Upper lobe of right lung (tissue), 1 donor: ENCODE results near the gene ARL3. TPM values are rescaled to one million over a fixed set of nuclear protein-coding genes. Genes with fewer than 3 reads are reported as not detected.

Experiments used
- ATAC-seq: fragments of 200-7000 bp; cut with Tn5 transposase; one replicate; pipeline ENCODE4 v1.9.1; 2020; ENCODE audit warnings: mild to moderate bottlenecking, moderate library complexity
- DNase-seq: peaks from one replicate; pipeline ENCODE4 v3.0.0-alpha.2; 2020
- H3K27ac ChIP-seq: fragments of 200-600 bp; one replicate; pipeline ENCODE4 v1.8.0; 2022
- H3K27me3 ChIP-seq: fragments of 200-600 bp; one replicate; pipeline ENCODE4 v1.8.0; 2022; ENCODE audit warnings: mild to moderate bottlenecking
- H3K36me3 ChIP-seq: fragments of 200-600 bp; one replicate; pipeline ENCODE4 v1.8.0; 2022
- H3K4me1 ChIP-seq: fragments of 200-600 bp; one replicate; pipeline ENCODE4 v1.8.0; 2022
- H3K4me3 ChIP-seq: fragments of 200-600 bp; one replicate; pipeline ENCODE4 v1.8.0; 2022; ENCODE audit warnings: mild to moderate bottlenecking
- H3K9me3 ChIP-seq: fragments of 200-600 bp; one replicate; pipeline ENCODE4 v1.8.0; 2022
- CTCF ChIP-seq: fragments of 200-600 bp; IDR thresholded peaks from one replicate; pipeline ENCODE4 v1.8.0; 2022; ENCODE audit warnings: antibody characterized with exemption
- intact Hi-C: fragments of 100-400 bp; cut with DNase I; formaldehyde crosslinking; loops from one replicate; pipeline ENCODE4 v1.11.0; 2022
- total RNA-seq: library from RNA; stranded (reverse); fragmentation: NEBNext Ultra II Directional; extraction: Animal tissue kit (Norgen Biotek cat#: 25700); gene quantifications from one replicate; pipeline ENCODE4 v1.2.1, GENCODE V29; 2021
- donor health status: DM: no; HTN: yes; CAD: no; lungs with severe emphysema.

Gene ARL3
- total RNA-seq, 1 donor from 2014 or later = 7.5 TPM

DNA sequence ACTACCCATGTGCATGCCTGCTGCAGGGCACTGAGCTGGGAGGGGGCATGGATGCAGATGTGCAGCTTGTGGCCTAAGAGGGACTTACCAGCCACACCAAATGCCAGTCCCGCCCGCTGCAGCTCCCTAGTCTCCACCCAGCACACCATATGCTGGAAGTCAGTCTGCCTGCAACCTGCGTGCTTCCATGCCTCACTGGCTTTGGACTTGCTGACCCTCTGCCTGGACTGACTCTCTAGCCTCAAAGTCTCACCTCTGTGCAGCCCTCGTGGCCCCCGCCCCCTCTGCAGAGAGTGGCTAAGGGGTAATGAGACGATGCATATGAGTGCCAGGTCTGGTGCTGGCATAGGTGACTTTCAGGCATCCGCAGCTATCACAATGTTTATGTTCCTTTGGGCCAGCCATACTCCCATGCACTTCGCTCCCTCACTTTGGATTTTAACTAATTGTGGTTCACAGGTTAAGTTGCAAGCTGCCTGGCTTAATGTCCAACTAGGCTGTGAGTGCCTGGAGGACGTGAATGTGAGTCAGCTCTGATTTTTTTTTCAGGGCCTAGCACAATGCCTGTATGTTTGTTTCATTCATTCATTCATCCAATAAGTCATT lies 48.2 kb downstream of the ARL3 start:
- ATAC-seq (no peak), DNase-seq (no peak)
- intact Hi-C loops = no loop called here
- Histone ChIP-seq H3K4me3 (no peak overlapping the region), H3K27ac (no peak overlapping the region), H3K27me3 (no peaks in the 10 kb centered on the region), H3K36me3 (no peaks in the 10 kb centered on the region), H3K9me3 (no peaks in the 10 kb centered on the region), H3K4me1 (peaks cover 24% of the 10 kb centered on the region)
- TF ChIP-seq CTCF = no peak

DNA sequence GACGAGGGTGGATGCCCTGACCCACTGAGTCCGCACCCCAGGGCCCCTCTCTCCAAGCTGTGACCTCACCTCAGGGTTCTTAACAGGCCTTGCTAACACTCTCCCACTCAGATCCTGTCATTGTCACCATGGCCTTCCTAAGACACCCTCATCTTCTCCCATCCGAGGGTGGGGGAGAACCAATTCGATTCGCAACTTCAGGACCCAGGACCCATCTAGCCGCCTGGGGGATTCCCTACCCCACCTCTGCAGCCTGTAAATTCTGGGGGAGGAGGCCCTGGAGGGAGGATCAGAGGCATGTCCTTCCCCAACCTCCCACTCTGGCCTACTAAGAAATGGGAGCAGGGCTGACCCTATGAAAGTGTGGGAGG lies 52.6 kb downstream of the ARL3 start:
- DNase-seq (no peak), ATAC-seq (no peak)
- peak overlapping the region; percentile 63 for H3K27ac ChIP-seq
- H3K27me3 ChIP-seq = no peaks in the 10 kb centered on the region
- TF ChIP-seq CTCF = no peak
- H3K4me3 ChIP-seq = no peak overlapping the region
- H3K9me3 ChIP-seq = no peaks in the 10 kb centered on the region
- H3K36me3 ChIP-seq = peaks cover 16% of the 10 kb centered on the region
- intact Hi-C loops = no loop called here
- peaks cover 49% of the 10 kb centered on the region for H3K4me1 ChIP-seq

GRCh38 chr10:102660888-102661657 lies 53.1 kb downstream of the ARL3 start:
- DNase-seq (peak; percentile 87), ATAC-seq (peak; percentile 61)
- TF ChIP-seq CTCF = no peak
- Histone ChIP-seq H3K4me1 (peaks cover 54% of the 10 kb centered on the region), H3K36me3 (peaks cover 22% of the 10 kb centered on the region), H3K27me3 (no peaks in the 10 kb centered on the region), H3K27ac (peak overlapping the region; percentile 63), H3K4me3 (no peak overlapping the region), H3K9me3 (no peaks in the 10 kb centered on the region)
- intact Hi-C loops = no loop called here

GRCh38 chr10:102658802-102659201 lies 55.4 kb downstream of the ARL3 start:
- no peak for TF ChIP-seq CTCF
- no peaks in the 10 kb centered on the region for H3K27me3 ChIP-seq
- H3K36me3 ChIP-seq = peaks cover 45% of the 10 kb centered on the region
- peaks cover 68% of the 10 kb centered on the region for H3K4me1 ChIP-seq
- ATAC-seq (no peak), DNase-seq (no peak)
- peak overlapping the region; percentile 85 for H3K27ac ChIP-seq
- no peak overlapping the region for H3K4me3 ChIP-seq
- H3K9me3 ChIP-seq = no peaks in the 10 kb centered on the region
- intact Hi-C loops = no loop called here

- Histone ChIP-seq H3K27me3 (no peaks in the 10 kb centered on the region), H3K4me1 (peaks cover 73% of the 10 kb centered on the region), H3K4me3 (no peak overlapping the region), H3K9me3 (no peaks in the 10 kb centered on the region), H3K36me3 (peaks cover 49% of the 10 kb centered on the region), H3K27ac (peak overlapping the region; percentile 85)
- no peak for TF ChIP-seq CTCF
- intact Hi-C loops = no loop called here
- DNase-seq = peak; percentile 88
- ATAC-seq = peak; percentile 83
These were observed 56.0 kb downstream of the ARL3 start for GRCh38 chr10:102657984-102658724.
